KOPT-K1 (cell line): Measurements from ENCODE around the gene MYO16.

Experiments
- H3K27ac ChIP-seq: fragments of 200-600 bp; sonication (generic); 2 replicates; pipeline ENCODE4 v1.5.1; 2016; ENCODE audit warnings: antibody characterized with exemption, mild to moderate bottlenecking, low read depth, low read length; ENCODE audit not compliant: poor library complexity, severe bottlenecking
- H3K36me3 ChIP-seq: fragments of 200-600 bp; sonication (generic); 2 replicates; pipeline ENCODE4 v1.5.1; 2017; ENCODE audit warnings: antibody characterized with exemption, mild to moderate bottlenecking, low read length, moderate library complexity; ENCODE audit not compliant: insufficient read depth
- H3K9me3 ChIP-seq: fragments of 200-600 bp; sonication (generic); 2 replicates; pipeline ENCODE4 v1.5.1; 2017; ENCODE audit warnings: antibody characterized with exemption, low read length, mild to moderate bottlenecking; ENCODE audit not compliant: insufficient read depth, poor library complexity, severe bottlenecking

MYO16 gene

DNA sequence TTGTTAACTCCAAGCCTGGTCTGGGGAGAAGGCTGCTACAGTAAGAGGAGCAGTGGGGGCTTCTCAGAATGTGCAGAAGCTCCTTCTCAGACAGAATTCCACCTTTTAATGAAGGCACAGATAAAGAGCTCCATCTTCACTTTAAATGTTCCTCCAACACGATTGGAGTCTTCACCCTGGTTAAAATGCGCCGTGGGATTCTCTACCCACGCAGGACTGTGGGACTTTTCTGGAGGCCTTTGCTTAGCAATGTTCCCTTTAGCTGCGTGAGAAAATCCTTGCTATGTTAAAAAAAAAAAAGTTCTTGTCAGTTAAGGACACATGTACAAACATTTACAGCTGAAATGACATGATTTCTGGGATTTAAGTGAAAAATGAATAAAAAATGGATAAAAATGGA is 546.3 kb downstream of the MYO16 start:
- Histone ChIP-seq H3K9me3 (no peaks in the 10 kb centered on the region), H3K27ac (no peak overlapping the region), H3K36me3 (no peaks in the 10 kb centered on the region)

DNA sequence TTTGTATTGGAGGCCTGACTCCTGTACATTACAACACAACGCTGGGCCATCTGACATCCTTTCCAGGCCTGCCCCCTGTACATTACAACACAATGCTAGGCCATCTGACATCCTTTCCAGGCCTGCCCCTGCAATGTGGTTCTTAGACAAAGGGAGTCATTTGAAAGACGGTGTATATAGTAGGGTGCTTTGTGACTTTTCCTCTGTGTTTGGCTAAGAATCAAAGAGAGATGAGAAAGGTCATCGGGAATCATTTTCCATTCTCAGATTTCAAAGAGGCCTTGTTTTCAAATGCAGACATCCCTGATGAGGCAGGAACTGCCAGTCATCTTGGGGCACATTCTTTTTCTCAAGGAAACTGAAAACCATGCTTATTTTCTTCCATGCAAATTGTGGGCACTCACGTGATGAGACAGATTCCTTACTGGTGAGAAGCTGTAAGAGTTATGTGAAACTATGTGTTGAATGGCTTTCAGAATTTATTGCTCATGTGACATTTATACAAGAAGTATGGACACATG is 551.6 kb downstream of the MYO16 start:
- Histone ChIP-seq H3K36me3 (no peaks in the 10 kb centered on the region), H3K27ac (no peak overlapping the region), H3K9me3 (no peaks in the 10 kb centered on the region)

DNA sequence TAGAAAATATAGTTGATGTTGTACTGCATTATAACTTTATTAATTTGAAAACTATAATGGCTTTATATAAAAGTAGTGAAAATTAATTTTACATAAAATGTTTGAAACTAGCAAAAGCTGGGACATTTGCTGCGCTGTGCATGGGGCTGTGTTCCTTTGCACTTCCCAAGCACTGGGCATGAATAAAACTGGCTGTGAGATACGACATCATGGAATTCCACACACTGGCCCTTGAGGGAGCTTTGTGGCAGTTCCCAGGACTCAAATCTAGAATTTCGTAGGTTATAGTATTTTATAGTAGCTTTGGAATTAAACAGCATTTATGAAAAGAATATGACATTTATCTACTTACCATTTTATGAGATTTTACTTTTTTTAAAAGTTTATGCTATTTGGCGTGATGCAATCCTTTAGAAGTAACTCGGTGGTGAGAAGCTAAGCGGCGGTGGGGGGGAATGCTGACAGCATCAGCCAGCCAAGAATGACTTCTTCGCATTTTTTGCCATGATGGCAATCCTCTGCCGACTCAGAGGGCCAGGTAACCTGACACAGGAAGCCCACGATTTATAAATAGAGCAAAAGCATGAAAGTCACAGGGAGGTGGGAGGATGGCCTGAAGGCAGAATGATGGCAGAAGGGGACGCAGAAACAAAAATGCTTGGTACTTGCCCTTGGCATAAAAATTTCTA is 553.5 kb downstream of the MYO16 start:
- Histone ChIP-seq H3K36me3 (no peaks in the 10 kb centered on the region), H3K9me3 (no peaks in the 10 kb centered on the region), H3K27ac (no peak overlapping the region)

DNA sequence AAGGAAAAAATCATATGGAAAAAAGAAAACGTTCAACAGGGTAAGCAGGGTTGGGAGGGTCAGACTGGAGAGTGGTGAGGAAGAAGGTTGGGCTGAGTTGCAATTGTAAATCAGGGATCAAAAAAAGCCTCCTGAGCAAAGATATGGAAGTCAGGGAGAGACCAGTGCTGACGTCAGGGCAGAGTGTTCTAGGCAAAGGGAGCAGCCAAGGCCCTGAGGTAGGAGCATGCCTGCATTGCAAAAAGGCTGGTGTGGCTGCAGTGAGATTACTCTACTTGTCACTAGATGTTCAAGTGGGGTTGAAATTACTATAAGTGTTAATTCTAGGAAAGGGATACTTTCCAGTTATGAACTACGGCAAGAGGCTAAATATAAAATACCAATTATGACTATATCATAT is 562.0 kb downstream of the MYO16 start:
- Histone ChIP-seq H3K27ac (no peak overlapping the region), H3K9me3 (no peaks in the 10 kb centered on the region), H3K36me3 (no peaks in the 10 kb centered on the region)

DNA sequence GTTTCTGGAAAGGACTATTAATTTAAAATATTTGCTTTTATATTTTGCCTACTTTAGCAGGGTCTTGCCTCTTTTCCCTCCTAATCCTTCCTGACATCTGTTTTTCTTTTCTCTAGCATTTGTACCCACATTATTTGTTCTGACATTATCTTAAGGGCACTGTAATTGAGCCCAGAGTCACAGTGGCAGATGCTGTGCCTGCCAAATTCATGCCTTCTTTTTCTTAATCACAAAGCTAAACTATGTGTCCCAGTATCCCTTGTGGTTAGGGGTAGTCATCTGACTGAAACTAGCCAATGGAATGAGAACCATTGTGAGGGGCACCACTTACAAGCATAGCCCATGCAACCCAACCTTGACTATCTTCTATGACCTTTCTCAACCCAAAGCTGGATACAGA is 562.9 kb downstream of the MYO16 start:
- H3K27ac ChIP-seq: no peak overlapping the region
- H3K9me3 ChIP-seq: no peaks in the 10 kb centered on the region
- no peaks in the 10 kb centered on the region for H3K36me3 ChIP-seq

DNA sequence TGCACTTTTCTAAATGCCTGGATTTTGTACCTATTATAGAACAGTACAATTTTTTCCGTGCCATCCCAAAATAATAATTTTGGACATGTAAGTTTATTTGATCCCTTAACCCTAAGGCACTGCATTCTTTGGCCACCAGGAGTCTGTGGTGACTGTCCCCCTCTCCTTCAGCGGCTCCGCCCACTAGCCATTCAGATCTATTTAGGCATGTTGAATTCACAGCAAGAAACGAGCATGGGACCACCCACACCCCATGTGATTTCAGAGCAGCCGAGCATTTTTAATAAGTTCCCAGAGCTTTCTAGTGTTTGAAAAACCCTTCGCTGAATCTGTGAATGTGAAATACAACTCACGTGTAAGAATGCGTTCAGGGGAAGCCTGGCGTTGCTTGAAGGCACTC is 567.5 kb downstream of the MYO16 start:
- Histone ChIP-seq H3K36me3 (no peaks in the 10 kb centered on the region), H3K9me3 (no peaks in the 10 kb centered on the region), H3K27ac (no peak overlapping the region)

DNA sequence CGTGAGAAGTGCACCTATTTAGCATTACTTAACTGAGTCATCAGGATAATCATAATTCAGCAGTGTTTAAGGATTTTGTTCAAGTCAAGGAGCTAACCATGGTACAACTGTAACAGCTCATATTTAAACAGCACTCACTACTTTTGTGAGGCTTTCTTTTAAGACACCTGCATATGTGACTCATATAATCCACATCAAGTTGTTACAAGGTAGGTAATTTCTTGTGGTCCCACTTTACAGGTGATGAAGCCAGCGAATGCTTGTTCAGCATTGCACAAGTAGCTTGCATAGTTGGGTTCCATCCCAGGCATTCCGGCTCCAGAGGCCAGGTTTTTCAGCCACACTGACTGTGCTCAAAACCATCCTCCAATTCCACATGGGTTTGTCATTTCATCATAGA is 569.2 kb downstream of the MYO16 start:
- Histone ChIP-seq H3K9me3 (no peaks in the 10 kb centered on the region), H3K27ac (no peak overlapping the region), H3K36me3 (no peaks in the 10 kb centered on the region)

DNA sequence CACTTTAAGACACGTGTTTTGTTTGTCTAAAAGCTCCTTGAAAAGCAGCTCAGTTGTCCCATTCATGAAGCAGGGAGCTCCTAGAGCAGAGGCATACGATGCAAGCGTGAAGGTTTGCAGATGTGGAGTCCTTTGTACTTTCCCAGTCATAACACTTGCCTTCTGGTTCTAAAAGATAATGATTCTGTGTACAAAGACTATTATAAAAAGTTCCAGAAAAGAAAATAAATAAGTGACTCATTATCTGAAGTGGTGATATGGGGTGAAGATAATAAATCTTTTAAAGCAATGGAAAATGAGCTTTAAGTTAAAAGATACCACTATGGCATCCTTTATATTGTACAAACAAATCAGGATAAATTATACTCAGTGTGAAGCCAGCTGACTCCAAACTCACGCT is 569.9 kb downstream of the MYO16 start:
- H3K9me3 ChIP-seq: no peaks in the 10 kb centered on the region
- no peak overlapping the region for H3K27ac ChIP-seq
- H3K36me3 ChIP-seq: no peaks in the 10 kb centered on the region

DNA sequence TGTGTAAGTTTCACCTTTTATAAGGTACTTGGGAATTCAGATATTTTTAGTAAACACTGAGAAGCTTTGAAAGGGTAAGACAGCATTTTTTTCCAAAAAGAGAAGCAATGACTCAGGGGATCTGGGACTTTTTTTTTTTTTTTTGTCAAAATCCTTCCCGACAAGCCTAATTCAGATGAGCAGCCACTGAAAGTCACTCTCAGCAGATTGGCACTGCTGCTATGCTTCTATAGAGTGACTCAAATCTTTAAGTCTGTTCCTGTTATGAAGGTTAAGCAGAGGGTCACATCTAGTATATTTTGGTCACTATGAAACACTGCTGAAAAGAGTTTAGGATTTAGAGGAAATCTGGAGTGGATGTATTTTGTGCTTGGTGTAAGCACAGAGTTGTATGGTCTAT is 571.1 kb downstream of the MYO16 start:
- H3K27ac ChIP-seq: no peak overlapping the region
- no peaks in the 10 kb centered on the region for H3K9me3 ChIP-seq
- no peaks in the 10 kb centered on the region for H3K36me3 ChIP-seq

DNA sequence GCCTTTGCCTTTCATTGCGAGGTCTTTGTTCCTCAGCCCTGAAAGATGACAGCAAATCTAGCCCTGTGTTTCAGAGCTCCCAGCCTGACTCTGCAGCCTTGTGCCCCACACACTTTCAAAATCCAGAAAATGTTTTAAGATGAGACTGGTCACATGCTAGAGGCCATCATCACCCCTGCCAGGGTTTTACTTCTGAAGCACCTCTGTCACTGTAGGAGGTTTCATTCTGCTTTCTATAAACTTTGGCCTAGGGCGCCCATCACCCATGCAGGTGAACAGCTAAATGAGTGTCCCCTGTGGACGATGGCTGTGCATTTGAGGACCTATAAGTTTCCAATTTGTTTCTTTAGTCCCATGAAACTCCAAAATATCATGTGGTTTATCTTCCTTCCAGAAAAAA is 574.2 kb downstream of the MYO16 start:
- Histone ChIP-seq H3K27ac (no peak overlapping the region), H3K9me3 (no peaks in the 10 kb centered on the region), H3K36me3 (no peaks in the 10 kb centered on the region)

DNA sequence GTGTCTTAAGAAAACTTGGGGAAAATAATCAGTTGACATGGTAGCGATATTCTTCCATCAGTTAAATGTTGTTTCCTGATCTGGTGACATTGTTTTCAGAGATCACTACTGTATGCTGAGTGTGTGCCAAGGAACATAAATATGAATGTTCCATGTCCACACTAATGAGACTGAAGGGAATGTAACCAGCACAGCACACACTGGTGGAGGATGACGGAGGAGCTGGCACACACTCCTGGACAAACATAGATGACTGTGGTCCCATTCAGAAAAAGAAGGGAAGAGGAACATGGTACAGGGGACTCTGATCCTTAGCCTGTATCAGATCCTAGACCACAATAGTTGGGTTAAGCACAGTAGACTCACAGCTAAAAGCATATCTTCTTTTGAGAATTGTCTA is 574.8 kb downstream of the MYO16 start:
- Histone ChIP-seq H3K27ac (no peak overlapping the region), H3K36me3 (no peaks in the 10 kb centered on the region)

DNA sequence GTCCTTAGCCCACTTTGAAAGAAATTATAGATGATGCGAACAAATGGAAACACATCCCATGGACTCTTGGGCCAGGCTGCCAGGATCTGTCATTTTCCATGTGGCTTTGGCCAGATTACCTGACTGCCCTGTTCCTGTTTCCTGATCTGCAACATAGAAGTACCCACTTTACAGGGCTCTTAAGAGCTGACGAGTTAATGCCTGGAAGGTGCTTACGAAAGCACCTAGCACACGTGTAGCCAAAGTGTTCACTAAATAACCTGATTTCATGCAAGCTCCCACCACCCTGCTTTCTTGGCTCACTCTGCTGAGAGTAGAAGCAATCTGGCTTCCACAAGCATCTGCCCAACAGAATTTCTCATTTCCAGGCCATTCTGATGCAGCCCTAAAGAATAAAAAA is 575.2 kb downstream of the MYO16 start:
- H3K27ac ChIP-seq: no peak overlapping the region
- no peaks in the 10 kb centered on the region for H3K9me3 ChIP-seq
- H3K36me3 ChIP-seq: no peaks in the 10 kb centered on the region

More for the DNA sequence above, 574.8 kb downstream of the MYO16 start:
- no peaks in the 10 kb centered on the region for H3K9me3 ChIP-seq

DNA sequence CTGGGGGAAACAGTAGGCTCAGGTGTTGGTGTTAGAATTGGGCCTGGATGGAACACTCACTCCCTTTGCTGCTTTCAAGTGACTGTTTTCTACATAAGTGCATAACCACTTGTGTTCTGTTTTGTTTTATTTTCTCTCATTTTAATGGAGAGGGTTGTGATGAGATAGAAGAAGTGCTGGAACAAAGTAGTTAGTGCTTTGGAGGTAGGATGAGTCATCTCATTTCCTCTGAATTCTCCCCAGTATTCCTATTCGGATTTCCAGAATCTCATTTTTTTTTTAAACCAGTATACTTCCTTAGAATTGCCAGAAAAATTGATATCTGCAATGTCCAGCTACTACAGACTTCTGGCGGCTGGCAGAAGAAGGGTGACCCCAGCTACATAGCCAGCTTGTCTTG is 575.9 kb downstream of the MYO16 start:
- H3K36me3 ChIP-seq: no peaks in the 10 kb centered on the region
- no peaks in the 10 kb centered on the region for H3K9me3 ChIP-seq
- no peak overlapping the region for H3K27ac ChIP-seq

DNA sequence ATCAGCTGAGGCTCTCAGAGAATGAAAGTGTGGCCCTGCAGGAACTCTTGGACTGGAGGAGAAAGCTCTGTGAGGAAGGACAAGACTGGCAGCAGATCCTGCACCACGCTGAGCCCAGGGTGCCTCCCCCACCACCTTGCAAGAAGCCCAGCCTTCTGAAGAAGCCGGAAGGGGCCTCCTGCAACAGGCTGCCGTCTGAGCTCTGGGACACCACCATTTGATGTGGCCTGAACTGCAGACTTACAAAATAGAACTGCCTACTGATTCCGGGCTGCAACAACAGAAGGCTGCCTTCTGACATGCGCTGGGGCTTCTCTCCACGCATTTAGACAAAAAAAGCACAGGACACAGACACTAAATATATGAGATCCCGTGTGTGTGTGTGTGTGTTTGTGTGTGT is 577.2 kb downstream of the MYO16 start:
- H3K27ac ChIP-seq: no peak overlapping the region
- no peaks in the 10 kb centered on the region for H3K36me3 ChIP-seq
- H3K9me3 ChIP-seq: no peaks in the 10 kb centered on the region

DNA sequence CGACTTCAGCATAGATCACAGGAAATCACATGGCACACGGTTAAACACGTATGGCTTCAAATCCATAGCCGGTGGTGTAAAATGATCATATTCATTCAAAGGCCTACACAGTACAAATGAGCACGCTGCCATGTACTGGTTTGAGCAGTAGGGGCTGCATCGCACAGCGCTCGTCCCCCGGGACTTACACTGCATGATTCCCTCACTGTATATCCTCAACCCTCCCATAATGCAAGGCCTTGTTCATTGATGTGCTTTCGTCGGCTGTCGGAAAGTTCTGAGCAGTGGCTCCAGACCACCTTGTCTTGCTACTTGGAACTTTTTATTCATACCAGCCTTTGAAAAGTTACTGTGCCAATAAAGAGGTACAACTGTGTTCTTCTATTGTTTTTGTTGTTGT is 578.2 kb downstream of the MYO16 start:
- H3K9me3 ChIP-seq: no peaks in the 10 kb centered on the region
- no peak overlapping the region for H3K27ac ChIP-seq
- H3K36me3 ChIP-seq: no peaks in the 10 kb centered on the region

DNA sequence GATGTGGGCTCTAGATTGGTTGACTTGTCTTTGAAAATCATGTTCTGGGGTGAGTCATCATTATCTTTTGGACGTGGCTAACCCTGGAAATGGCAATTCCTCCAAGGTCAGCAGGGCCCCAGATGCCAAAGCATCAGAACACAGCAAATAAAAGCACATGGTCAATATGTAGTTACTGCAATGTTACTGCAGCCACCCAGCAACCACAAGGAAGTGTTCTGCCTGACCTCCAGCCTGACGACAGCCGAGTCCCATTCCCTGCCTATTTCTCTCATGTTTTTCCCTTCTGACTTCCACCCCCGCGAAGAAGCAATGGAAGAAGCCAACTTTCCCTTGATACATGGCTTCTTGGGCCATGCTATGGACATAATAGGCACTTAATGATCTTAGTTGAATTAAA is 579.1 kb downstream of the MYO16 start:
- no peaks in the 10 kb centered on the region for H3K36me3 ChIP-seq
- H3K27ac ChIP-seq: no peak overlapping the region
- no peaks in the 10 kb centered on the region for H3K9me3 ChIP-seq
